ENCODE data around the gene PRDX1.
"Not testable (repeated sequence)": the region's sequence is repeated elsewhere in the genome, so short reads cannot be mapped to it uniquely, and the experiment has no call there.

The PRDX1 gene

DNA sequence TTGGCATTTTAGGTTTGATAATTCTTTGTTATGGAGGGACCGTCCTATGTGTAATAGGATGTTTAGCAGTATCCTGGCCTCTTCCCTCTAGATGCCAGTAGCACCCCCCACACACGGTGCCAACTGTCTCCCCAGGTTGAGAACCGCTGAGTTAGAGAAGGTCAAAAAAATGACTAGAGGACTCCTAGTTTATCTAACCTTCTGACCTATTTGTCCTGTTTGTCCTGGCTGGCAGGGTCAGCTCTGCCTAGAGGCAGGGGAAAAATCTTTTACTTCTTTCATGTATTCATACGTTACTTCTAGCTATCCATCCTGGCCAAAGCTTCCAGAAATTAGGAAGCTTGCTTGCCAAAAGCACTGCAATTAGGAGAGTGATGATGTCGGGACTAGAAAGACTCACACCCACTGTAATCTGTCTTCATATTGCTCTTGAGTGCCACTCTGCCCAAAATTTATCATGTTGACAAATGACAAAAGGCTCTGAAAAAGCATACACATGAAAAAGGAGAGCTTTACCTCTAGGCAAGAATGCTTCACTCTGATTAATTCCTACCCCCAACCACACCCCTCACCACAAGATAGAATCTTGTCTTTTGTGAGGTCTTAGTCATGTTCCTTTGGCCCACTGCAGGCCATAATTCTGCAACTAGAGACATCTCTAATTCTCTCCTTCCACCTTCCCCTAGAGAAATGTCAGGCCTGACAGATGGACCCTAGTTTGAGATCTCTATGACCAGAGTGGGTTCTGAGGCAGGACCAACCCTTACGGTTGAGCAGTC is 14.5 kb upstream of the PRDX1 start:
- no peak for DNase-seq (ENCODE audit: low spot score)

GRCh38 chr1:45531873-45532272 is 10.2 kb upstream of the PRDX1 start:
- no peak for DNase-seq (ENCODE audit: low spot score)

- no peak for DNase-seq (ENCODE audit: low spot score)
Measured at GRCh38 chr1:45530632-45531135, 9.0 kb upstream of the PRDX1 start.

DNA sequence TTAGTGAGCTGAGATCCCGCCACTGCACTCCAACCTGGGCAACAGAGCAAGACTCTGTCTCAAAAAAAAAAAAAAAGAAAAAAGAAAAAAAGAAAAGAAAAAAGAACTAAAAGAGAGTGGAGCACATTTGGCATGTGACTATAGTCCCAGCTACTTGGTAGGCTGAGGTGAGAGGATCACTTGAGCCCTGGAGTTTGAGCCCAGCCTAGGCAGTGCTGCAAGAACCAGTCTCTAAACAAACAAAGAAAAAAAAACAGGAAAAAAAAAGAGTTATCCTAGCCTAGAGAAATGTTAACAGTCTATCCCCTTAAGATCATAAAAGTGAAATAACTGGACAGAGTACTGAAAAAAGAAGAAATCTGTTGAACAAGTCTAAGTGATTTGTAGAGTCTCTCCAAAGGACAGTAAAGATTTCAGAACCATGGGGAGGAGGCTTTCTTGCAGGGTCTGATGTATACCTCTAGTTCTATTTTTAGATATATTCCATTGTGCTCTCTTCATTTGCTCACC is 4.5 kb upstream of the PRDX1 start:
- DNase-seq (ENCODE audit: low spot score): no peak

DNA sequence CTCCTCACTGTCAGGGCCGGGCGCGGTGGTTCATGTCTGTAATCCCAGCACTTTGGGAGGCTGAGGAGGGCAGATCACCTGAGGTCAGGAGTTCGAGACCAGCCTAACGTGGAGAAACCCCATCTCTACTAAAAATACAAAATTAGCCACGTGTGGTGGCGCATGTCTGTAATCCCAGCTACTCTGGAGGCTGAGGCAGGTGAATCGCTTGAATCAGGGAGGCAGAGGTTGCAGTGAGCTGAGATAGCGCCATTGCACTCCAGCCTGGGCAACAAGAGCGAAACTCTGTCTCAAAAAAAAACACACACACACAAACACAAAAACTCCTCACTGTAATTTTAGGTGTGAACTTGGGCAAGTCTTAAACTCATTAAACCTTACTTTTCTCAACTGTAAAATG is 2.3 kb upstream of the PRDX1 start:
- DNase-seq (ENCODE audit: low spot score): not testable (repeated sequence)

DNA sequence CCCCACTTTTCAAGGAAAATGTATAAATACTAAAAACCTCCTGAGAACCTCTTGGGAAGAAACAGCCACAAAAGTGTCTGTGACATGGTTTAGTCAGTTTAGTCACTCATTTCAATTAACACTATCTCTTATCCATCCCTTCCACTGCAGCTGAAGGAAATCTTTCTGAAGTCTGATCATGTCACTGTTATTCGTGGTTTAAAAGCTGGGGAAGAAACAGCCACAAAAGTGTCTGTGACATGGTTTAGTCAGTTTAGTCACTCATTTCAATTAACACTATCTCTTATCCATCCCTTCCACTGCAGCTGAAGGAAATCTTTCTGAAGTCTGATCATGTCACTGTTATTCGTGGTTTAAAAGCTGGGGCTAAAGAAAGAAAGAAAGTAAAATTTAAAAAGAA is 1.8 kb upstream of the PRDX1 start:
- not testable (repeated sequence) for DNase-seq (ENCODE audit: low spot score)

GRCh38 chr1:45522324-45523104 is 830 bp upstream of the PRDX1 start:
- no peak for DNase-seq (ENCODE audit: low spot score)

DNA sequence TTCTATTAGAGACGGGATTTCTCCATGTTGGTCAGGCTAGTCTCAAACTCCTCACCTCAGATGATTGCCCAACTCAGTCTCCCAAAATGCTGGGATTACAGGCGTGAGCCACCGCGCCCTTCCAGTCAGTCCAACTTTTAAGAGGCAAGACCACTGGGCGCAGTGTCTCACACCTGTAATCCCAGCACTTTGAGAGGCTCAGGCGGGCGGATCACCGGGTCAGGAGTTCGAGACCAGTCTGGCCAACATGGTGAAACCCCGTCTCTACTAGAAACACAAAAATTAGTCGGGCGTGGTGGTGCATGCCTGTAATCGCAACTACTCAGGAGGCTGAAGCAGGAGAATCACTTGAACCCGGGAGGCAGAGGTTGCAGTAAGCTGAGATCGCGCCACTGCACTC is 1.9 kb downstream of the PRDX1 start:
- not testable (repeated sequence) for DNase-seq (ENCODE audit: low spot score)

GRCh38 chr1:45518910-45519309 is 2.8 kb downstream of the PRDX1 start:
- DNase-seq (ENCODE audit: low spot score): peak; percentile 96

DNA sequence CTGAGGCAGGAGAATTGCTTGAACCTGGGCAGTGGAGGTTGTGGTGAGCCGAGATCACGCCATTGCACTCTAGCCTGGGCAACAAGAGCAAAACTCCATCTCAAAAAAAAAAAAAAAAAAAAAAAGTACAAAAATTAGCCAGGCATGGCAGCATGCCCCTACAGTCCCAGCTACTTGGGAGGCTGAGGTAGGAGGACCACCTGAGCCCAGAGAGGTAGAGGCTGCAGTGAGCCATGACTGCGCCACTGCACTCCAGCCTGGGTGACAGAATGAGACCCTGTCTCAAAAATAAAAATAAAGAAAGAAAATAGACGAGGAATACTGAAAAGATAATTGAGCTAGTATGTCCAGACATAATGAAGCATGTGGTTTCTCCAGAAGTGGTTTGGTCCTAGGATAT is 3.3 kb downstream of the PRDX1 start:
- not testable (repeated sequence) for DNase-seq (ENCODE audit: low spot score)

GRCh38 chr1:45516465-45516864 is 5.2 kb downstream of the PRDX1 start:
- no peak for DNase-seq (ENCODE audit: low spot score)

DNA sequence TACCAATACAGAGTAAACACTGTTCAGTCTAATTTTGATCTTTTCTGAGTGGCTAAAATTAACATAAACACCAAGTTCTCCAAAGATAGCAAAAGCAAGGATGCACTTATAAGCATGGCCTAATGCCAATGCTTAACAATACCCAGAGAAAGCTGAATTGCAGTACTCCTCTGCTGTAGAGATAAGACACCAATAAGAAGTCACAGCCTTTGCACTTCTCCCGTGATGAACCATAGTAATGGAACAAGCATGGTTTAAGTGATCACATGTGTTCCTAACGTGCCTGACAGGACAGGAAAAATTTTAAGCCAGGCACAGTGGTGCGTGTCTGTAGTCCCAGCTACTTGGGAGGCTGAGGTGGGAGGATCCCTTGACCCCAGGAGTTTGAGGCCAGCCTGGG is 5.6 kb downstream of the PRDX1 start:
- DNase-seq (ENCODE audit: low spot score): no peak

DNA sequence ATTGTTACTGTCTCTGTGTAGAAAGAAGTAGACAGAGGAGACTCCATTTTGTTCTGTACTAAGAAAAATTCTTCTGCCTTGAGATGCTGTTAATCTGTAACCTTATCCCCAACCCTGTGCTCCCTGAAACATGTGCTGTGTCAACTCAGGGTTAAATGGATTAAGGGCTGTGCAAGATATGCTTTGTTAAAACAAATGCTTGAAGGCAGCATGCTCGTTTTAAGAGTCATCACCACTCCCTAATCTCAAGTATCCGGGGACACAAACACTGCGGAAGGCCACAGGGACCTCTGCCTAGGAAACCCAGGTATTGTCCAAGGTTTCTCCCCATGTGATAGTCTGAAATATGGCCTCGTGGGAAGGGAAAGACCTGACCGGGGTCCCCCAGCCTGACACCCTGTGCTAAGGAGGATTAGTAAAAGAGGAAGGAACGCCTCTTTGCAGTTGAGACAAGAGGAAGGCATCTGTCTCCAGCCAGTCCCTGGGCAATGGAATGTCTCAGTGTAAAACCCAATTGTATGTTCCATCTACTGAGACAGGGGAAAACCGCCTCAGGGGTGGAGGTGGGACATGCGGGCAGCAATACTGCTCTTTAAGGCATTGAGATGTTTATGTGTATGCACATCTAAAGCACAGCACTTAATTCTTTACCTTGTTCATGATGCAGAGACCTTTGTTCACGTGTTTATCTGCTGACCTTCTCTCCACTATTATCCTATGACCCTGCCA is 8.0 kb downstream of the PRDX1 start:
- not testable (repeated sequence) for DNase-seq (ENCODE audit: low spot score)

GRCh38 chr1:45512641-45513054 is 9.0 kb downstream of the PRDX1 start:
- DNase-seq (ENCODE audit: low spot score): peak; percentile 74

GRCh38 chr1:45510972-45511527 is 10.6 kb downstream of the PRDX1 start:
- peak; percentile 76 for DNase-seq (ENCODE audit: low spot score)

DNA sequence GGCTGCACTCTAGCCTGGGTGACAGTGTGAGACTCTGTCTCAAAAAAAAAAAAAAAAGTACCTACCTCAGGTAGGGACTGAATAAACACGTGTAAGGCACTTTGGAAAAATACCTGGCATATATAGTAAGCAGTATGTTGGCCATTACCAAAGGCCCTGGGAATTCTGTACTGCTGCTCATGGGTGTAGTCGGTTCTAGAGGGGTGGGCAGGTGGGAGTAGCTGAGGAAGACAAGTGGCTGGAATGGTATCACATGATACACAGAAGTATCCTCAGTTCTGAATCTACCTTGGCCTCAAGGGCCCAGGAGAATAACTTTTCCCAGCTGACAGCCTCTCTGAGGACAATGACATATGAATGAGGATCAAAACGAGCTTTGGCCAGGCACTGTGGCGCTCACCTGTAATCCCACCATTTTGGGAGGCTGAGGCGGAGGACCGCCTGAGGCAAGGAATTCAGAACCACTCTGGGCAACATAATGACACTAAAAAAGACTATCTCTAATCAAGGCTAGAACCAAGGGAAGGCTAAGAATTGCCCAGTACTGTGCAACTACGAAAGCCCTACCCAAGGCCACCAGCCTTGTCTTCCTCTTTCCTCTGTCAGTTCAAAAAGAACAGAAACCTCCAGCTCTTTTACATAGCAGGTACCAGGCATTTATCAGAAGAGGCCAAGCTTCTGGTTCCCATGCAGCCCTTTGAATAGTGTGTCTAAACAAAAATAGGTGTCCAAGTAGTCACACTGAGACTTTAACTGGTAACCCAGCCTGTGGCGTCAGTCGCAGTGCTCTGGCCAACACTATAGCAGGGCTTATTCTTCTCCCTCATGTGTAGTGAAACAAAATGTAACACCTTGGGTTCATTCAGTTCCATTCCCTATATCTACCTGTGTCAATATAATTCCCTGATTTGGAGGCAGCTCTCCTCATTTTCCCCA is 11.4 kb downstream of the PRDX1 start:
- no peak for DNase-seq (ENCODE audit: low spot score)

- no peak for DNase-seq (ENCODE audit: low spot score)
Measured at GRCh38 chr1:45508295-45509151, 13.2 kb downstream of the PRDX1 start.

GRCh38 chr1:45507893-45508292 is 13.8 kb downstream of the PRDX1 start:
- no peak for DNase-seq (ENCODE audit: low spot score)

GRCh38 chr1:45507195-45507594 is 14.5 kb downstream of the PRDX1 start:
- no peak for DNase-seq (ENCODE audit: low spot score)

All from pons (tissue), 1 donor.